Activated CD4-positive, alpha-beta memory T cell treated with anti-CD3 and anti-CD28 coated beads for 36 hours (primary cell): ENCODE data around the gene CADPS2. TPM values are rescaled to one million over a fixed set of nuclear protein-coding genes. Genes with fewer than 3 reads are reported as not detected.

Source experiments
- CTCF ChIA-PET: fragments of 350-600 bp; sonication (Branson Sonifier 250); formaldehyde crosslinking; loops from one replicate; lab custom pipeline; 2021; ENCODE audit warnings: antibody characterized with exemption, inconsistent platforms; lab: Charles Lee
- POLR2A ChIA-PET: fragments of 350-600 bp; sonication (Branson Sonifier 250); formaldehyde crosslinking; loops from one replicate; lab custom pipeline; 2021; ENCODE audit warnings: antibody characterized with exemption; lab: Charles Lee
- DNase-seq: peaks from one replicate; pipeline ENCODE4 v3.0.0-alpha.2; 2020
- H3K27ac Mint-ChIP-seq: one replicate; pipeline ENCODE4 v1.8.0; 2021; ENCODE audit warnings: mixed read lengths
- H3K27me3 Mint-ChIP-seq: one replicate; pipeline ENCODE4 v1.8.0; 2021; ENCODE audit warnings: mixed read lengths
- H3K36me3 Mint-ChIP-seq: one replicate; pipeline ENCODE4 v1.8.0; 2021; ENCODE audit warnings: mixed read lengths
- H3K4me1 Mint-ChIP-seq: one replicate; pipeline ENCODE4 v1.8.0; 2021; ENCODE audit warnings: low read depth, mixed read lengths
- H3K4me3 Mint-ChIP-seq: one replicate; pipeline ENCODE4 v1.8.0; 2021; ENCODE audit warnings: mild to moderate bottlenecking, mixed read lengths
- H3K9me3 Mint-ChIP-seq: one replicate; pipeline ENCODE4 v1.8.0; 2021; ENCODE audit warnings: mixed read lengths
- intact Hi-C: fragments of 100-400 bp; cut with micrococcal nuclease; formaldehyde crosslinking; loops from one replicate; pipeline ENCODE4 v1.15.1; 2023
- total RNA-seq, 2 experiments: library from RNA; stranded (reverse); gene quantifications; one replicate each; pipeline ENCODE4 v1.2.3, GENCODE V29; 2021

The CADPS2 gene
- total RNA-seq, 2 experiments from 2014 or later = not detected

GRCh38 chr7:122340427-122340826 lies 545.8 kb downstream of the CADPS2 start:
- ChIA-PET POLR2A (no interaction called here), CTCF (no interaction called here)
- H3K4me3 Mint-ChIP-seq = no peak overlapping the region
- no peaks in the 10 kb centered on the region for H3K4me1 Mint-ChIP-seq
- no peak overlapping the region for H3K27ac Mint-ChIP-seq
- intact Hi-C loops = no loop called here
- no peak for DNase-seq
- no peaks in the 10 kb centered on the region for H3K27me3 Mint-ChIP-seq
- no peaks in the 10 kb centered on the region for H3K36me3 Mint-ChIP-seq
- no peaks in the 10 kb centered on the region for H3K9me3 Mint-ChIP-seq

GRCh38 chr7:122339145-122339904 lies 546.9 kb downstream of the CADPS2 start:
- ChIA-PET CTCF (no interaction called here), POLR2A (no interaction called here)
- Mint-ChIP-seq H3K9me3 (no peaks in the 10 kb centered on the region), H3K36me3 (no peaks in the 10 kb centered on the region), H3K4me1 (no peaks in the 10 kb centered on the region), H3K27me3 (no peaks in the 10 kb centered on the region), H3K4me3 (no peak overlapping the region), H3K27ac (no peak overlapping the region)
- intact Hi-C loops = no loop called here
- no peak for DNase-seq

GRCh38 chr7:122337011-122337410 lies 549.2 kb downstream of the CADPS2 start:
- Mint-ChIP-seq H3K4me1 (no peaks in the 10 kb centered on the region), H3K9me3 (no peaks in the 10 kb centered on the region), H3K36me3 (no peaks in the 10 kb centered on the region), H3K27ac (no peak overlapping the region), H3K27me3 (no peaks in the 10 kb centered on the region), H3K4me3 (no peak overlapping the region)
- ChIA-PET CTCF (no interaction called here), POLR2A (no interaction called here)
- intact Hi-C loops = no loop called here
- no peak for DNase-seq

GRCh38 chr7:122329145-122329802 lies 557.0 kb downstream of the CADPS2 start:
- H3K4me1 Mint-ChIP-seq = no peaks in the 10 kb centered on the region
- CTCF ChIA-PET = no interaction called here
- H3K36me3 Mint-ChIP-seq = no peaks in the 10 kb centered on the region
- no peaks in the 10 kb centered on the region for H3K9me3 Mint-ChIP-seq
- H3K4me3 Mint-ChIP-seq = no peak overlapping the region
- DNase-seq = no peak
- POLR2A ChIA-PET = no interaction called here
- H3K27me3 Mint-ChIP-seq = no peaks in the 10 kb centered on the region
- intact Hi-C loops = no loop called here
- H3K27ac Mint-ChIP-seq = no peak overlapping the region

- no peak for DNase-seq
- intact Hi-C loops = no loop called here
- no peaks in the 10 kb centered on the region for H3K4me1 Mint-ChIP-seq
- ChIA-PET POLR2A (no interaction called here), CTCF (no interaction called here)
- H3K36me3 Mint-ChIP-seq = no peaks in the 10 kb centered on the region
- H3K4me3 Mint-ChIP-seq = no peak overlapping the region
- no peak overlapping the region for H3K27ac Mint-ChIP-seq
- H3K9me3 Mint-ChIP-seq = no peaks in the 10 kb centered on the region
- no peaks in the 10 kb centered on the region for H3K27me3 Mint-ChIP-seq
Measured at GRCh38 chr7:122327969-122328368, 558.3 kb downstream of the CADPS2 start.

GRCh38 chr7:122316467-122317388 lies 569.5 kb downstream of the CADPS2 start:
- DNase-seq = no peak
- Mint-ChIP-seq H3K36me3 (peaks cover 3% of the 10 kb centered on the region), H3K4me3 (no peak overlapping the region), H3K27ac (no peak overlapping the region), H3K4me1 (no peaks in the 10 kb centered on the region), H3K9me3 (no peaks in the 10 kb centered on the region), H3K27me3 (peaks cover 31% of the 10 kb centered on the region)
- ChIA-PET POLR2A (no interaction called here), CTCF (no interaction called here)
- intact Hi-C loops = no loop called here

- intact Hi-C loops = no loop called here
- peaks cover 3% of the 10 kb centered on the region for H3K4me1 Mint-ChIP-seq
- ChIA-PET CTCF (no interaction called here), POLR2A (no interaction called here)
- peaks cover 38% of the 10 kb centered on the region for H3K27me3 Mint-ChIP-seq
- H3K36me3 Mint-ChIP-seq = peaks cover 3% of the 10 kb centered on the region
- H3K27ac Mint-ChIP-seq = no peak overlapping the region
- no peaks in the 10 kb centered on the region for H3K9me3 Mint-ChIP-seq
- no peak overlapping the region for H3K4me3 Mint-ChIP-seq
- no peak for DNase-seq
Measured at GRCh38 chr7:122315507-122316466, 570.5 kb downstream of the CADPS2 start.

GRCh38 chr7:122314284-122314683 lies 572.0 kb downstream of the CADPS2 start:
- H3K36me3 Mint-ChIP-seq = peaks cover 3% of the 10 kb centered on the region
- no peak for DNase-seq
- no peak overlapping the region for H3K27ac Mint-ChIP-seq
- peaks cover 4% of the 10 kb centered on the region for H3K4me1 Mint-ChIP-seq
- no peaks in the 10 kb centered on the region for H3K9me3 Mint-ChIP-seq
- CTCF ChIA-PET = no interaction called here
- no peak overlapping the region for H3K4me3 Mint-ChIP-seq
- H3K27me3 Mint-ChIP-seq = peaks cover 46% of the 10 kb centered on the region
- POLR2A ChIA-PET = no interaction called here
- intact Hi-C loops = no loop called here

GRCh38 chr7:122312789-122313188 lies 573.5 kb downstream of the CADPS2 start:
- H3K4me1 Mint-ChIP-seq = peaks cover 4% of the 10 kb centered on the region
- peaks cover 3% of the 10 kb centered on the region for H3K36me3 Mint-ChIP-seq
- H3K27ac Mint-ChIP-seq = no peak overlapping the region
- intact Hi-C loops = no loop called here
- POLR2A ChIA-PET = no interaction called here
- CTCF ChIA-PET = no interaction called here
- H3K9me3 Mint-ChIP-seq = no peaks in the 10 kb centered on the region
- no peak overlapping the region for H3K4me3 Mint-ChIP-seq
- no peak for DNase-seq
- H3K27me3 Mint-ChIP-seq = peaks cover 52% of the 10 kb centered on the region

GRCh38 chr7:122311734-122312450 lies 574.4 kb downstream of the CADPS2 start:
- intact Hi-C loops = no loop called here
- H3K27me3 Mint-ChIP-seq = peaks cover 49% of the 10 kb centered on the region
- no peak overlapping the region for H3K4me3 Mint-ChIP-seq
- H3K27ac Mint-ChIP-seq = no peak overlapping the region
- ChIA-PET CTCF (no interaction called here), POLR2A (no interaction called here)
- DNase-seq = no peak
- H3K4me1 Mint-ChIP-seq = peaks cover 4% of the 10 kb centered on the region
- no peaks in the 10 kb centered on the region for H3K9me3 Mint-ChIP-seq
- H3K36me3 Mint-ChIP-seq = peaks cover 2% of the 10 kb centered on the region

GRCh38 chr7:122311050-122311700 lies 575.1 kb downstream of the CADPS2 start:
- Mint-ChIP-seq H3K27ac (no peak overlapping the region), H3K4me1 (peaks cover 4% of the 10 kb centered on the region), H3K4me3 (no peak overlapping the region), H3K9me3 (no peaks in the 10 kb centered on the region), H3K36me3 (peaks cover 2% of the 10 kb centered on the region), H3K27me3 (peaks cover 54% of the 10 kb centered on the region)
- DNase-seq = no peak
- intact Hi-C loops = no loop called here
- CTCF ChIA-PET = no interaction called here
- POLR2A ChIA-PET = no interaction called here
